ENCODE measurements around the gene MPIG6B.
A peak's percentile ranks its signal among the peaks of the same experiment; 100 is the strongest.

MPIG6B gene

GRCh38 chr6:31739639-31740396 lies 16.6 kb downstream of the MPIG6B start, which contains the start of gene MSH5 (continued):
- TF ChIP-seq KLF8 (tag by site-specific recombination; IDR thresholded peaks at IDR 0.05) (peak; percentile 93; the same call in 1 of the 2 replicates), PATZ1 (tag by site-specific recombination; IDR thresholded peaks at IDR 0.05) (peak; percentile 81), SCRT2 (tag by site-specific recombination; IDR thresholded peaks at IDR 0.05) (peak; percentile 100), ZNF692 (tag by site-specific recombination; IDR thresholded peaks at IDR 0.05) (peak; percentile 71), ZNF398 (tag by site-specific recombination; IDR thresholded peaks at IDR 0.05) (no peak), ZNF16 (tag by site-specific recombination; IDR thresholded peaks at IDR 0.05; ENCODE audit: low read depth) (no peak), KLF7 (tag by site-specific recombination; IDR thresholded peaks at IDR 0.05; ENCODE audit: borderline replicate concordance) (peak; percentile 97), ZIC2 (tag by site-specific recombination; IDR thresholded peaks at IDR 0.05) (peak; percentile 83), YY1 (tag by site-specific recombination; IDR thresholded peaks at IDR 0.05) (peak; percentile 78; the same call in 1 of the 2 replicates), ZNF174 (tag by site-specific recombination; IDR thresholded peaks at IDR 0.05) (no peak), SCRT1 (tag by site-specific recombination; IDR thresholded peaks at IDR 0.05; ENCODE audit: borderline replicate concordance) (peak; percentile 97), ZNF548 (tag by site-specific recombination; IDR thresholded peaks at IDR 0.05) (no peak), ZNF830 (tag by site-specific recombination; IDR thresholded peaks at IDR 0.05; ENCODE audit: low read depth) (no peak), ZNF112 (tag by site-specific recombination; IDR thresholded peaks at IDR 0.05) (no peak), TCF7L2 (IDR thresholded peaks at IDR 0.05; ENCODE audit: borderline replicate concordance, low read depth, low read length) (no peak), ZNF335 (tag by site-specific recombination; conservative IDR thresholded peaks at IDR 0.05) (peak; percentile 9; the same call in 1 of the 2 replicates), ZSCAN4 (tag by site-specific recombination; IDR thresholded peaks at IDR 0.05) (peak; percentile 51; the same call in 1 of the 2 replicates), ZNF560 (tag by site-specific recombination; IDR thresholded peaks at IDR 0.05; ENCODE audit: borderline replicate concordance) (no peak), KLF1 (tag by site-specific recombination; IDR thresholded peaks at IDR 0.05) (peak; percentile 98), ZNF654 (tag by site-specific recombination; IDR thresholded peaks at IDR 0.05; ENCODE audit: low read depth) (no peak), ZNF639 (tag by site-specific recombination; IDR thresholded peaks at IDR 0.05) (peak; percentile 40; the same call in 1 of the 2 replicates), ZNF660 (tag by site-specific recombination; IDR thresholded peaks at IDR 0.05) (peak; percentile 55; the same call in 1 of the 2 replicates), ZNF837 (tag by site-specific recombination; IDR thresholded peaks at IDR 0.05) (no peak), FEZF1 (tag by site-specific recombination; IDR thresholded peaks at IDR 0.05) (peak; percentile 92), ZBTB17 (tag by site-specific recombination; IDR thresholded peaks at IDR 0.05) (peak; percentile 74; the same call in 1 of the 2 replicates), ZFP3 (tag by site-specific recombination; IDR thresholded peaks at IDR 0.05; ENCODE audit: low read depth) (no peak), KLF10 (tag by site-specific recombination; IDR thresholded peaks at IDR 0.05) (peak; percentile 68), OVOL3 (tag by site-specific recombination; IDR thresholded peaks at IDR 0.05) (no peak), ZNF777 (tag by site-specific recombination; IDR thresholded peaks at IDR 0.05; ENCODE audit: borderline replicate concordance) (no peak), ATF2 (tag by site-specific recombination; IDR thresholded peaks at IDR 0.05; ENCODE audit: low read depth) (no peak), ZNF404 (tag by site-specific recombination; IDR thresholded peaks at IDR 0.05) (no peak)
